ENCODE measurements around the gene LOC128125822.
"Not testable (repeated sequence)": the region's sequence is repeated elsewhere in the genome, so short reads cannot be mapped to it uniquely, and the experiment has no call there.

Gene LOC128125822

GRCh38 chr6:63584125-63584514 lies 11.8 kb downstream of the LOC128125822 start:
- H3K27ac ChIP-seq (ENCODE audit: low read length) = no peak overlapping the region

DNA sequence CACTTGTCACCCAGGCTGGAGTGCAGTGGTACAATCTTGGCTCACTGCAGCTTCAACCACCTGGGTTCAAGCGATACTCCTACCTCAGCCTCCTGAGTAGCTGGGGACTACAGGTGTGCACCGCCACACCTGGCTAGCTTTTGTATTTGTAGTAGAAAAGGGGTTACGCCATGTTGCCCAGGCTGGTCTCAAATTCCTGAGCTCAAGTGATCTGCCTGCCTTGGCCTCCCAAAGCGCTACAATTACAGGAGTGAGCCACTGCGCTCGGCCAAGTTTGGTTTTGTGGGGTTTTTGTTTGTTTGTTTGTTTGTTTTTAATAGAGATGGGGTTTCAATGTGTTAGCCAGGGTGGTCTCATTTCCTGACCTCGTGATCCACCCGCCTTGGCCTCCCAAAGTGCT lies 12.3 kb downstream of the LOC128125822 start:
- H3K79me2 ChIP-seq (replicated peaks; ENCODE audit: insufficient read depth, low read length) = peaks cover 8% of the 10 kb centered on the region
- H3K27me3 ChIP-seq (ENCODE audit: insufficient read depth, low read depth, low read length) = no peaks in the 10 kb centered on the region
- H3K4me2 ChIP-seq (ENCODE audit: low read length) = no peak overlapping the region
- no peak overlapping the region for H3K4me3 ChIP-seq (ENCODE audit: low read length)
- no peaks in the 10 kb centered on the region for H3F3A ChIP-seq (ENCODE audit: insufficient read depth, low read length, poor library complexity, severe bottlenecking)
- H3K27ac ChIP-seq (ENCODE audit: low read length) = no peak overlapping the region
- H2AFZ ChIP-seq (ENCODE audit: low read depth, low read length) = no peak overlapping the region
- H4K20me1 ChIP-seq (ENCODE audit: insufficient read depth) = no peaks in the 10 kb centered on the region
- H3K9ac ChIP-seq (ENCODE audit: low read length) = no peak overlapping the region
- H3K36me3 ChIP-seq (ENCODE audit: insufficient read depth, low read length) = peaks cover 24% of the 10 kb centered on the region
- no peaks in the 10 kb centered on the region for H3K9me3 ChIP-seq (ENCODE audit: low read length)
- H3K9me2 ChIP-seq (ENCODE audit: insufficient read depth, low read length) = no peaks in the 10 kb centered on the region
- TF ChIP-seq EP300 (conservative IDR thresholded peaks at IDR 0.05; ENCODE audit: poor library complexity, severe bottlenecking) (no peak), POLR2AphosphoS5 (IDR thresholded peaks at IDR 0.05) (no peak), SMC3 (conservative IDR thresholded peaks at IDR 0.05; ENCODE audit: poor library complexity) (no peak), RAD21 (conservative IDR thresholded peaks at IDR 0.05) (no peak), TAF1 (IDR thresholded peaks at IDR 0.05; ENCODE audit: low read depth) (no peak), MXI1 (conservative IDR thresholded peaks at IDR 0.05; ENCODE audit: poor library complexity, severe bottlenecking) (no peak), EZH2 (IDR thresholded peaks at IDR 0.05; ENCODE audit: borderline replicate concordance, insufficient read depth, low read length, poor library complexity, severe bottlenecking) (no peak)
- TF ChIP-seq, protein P1, sequence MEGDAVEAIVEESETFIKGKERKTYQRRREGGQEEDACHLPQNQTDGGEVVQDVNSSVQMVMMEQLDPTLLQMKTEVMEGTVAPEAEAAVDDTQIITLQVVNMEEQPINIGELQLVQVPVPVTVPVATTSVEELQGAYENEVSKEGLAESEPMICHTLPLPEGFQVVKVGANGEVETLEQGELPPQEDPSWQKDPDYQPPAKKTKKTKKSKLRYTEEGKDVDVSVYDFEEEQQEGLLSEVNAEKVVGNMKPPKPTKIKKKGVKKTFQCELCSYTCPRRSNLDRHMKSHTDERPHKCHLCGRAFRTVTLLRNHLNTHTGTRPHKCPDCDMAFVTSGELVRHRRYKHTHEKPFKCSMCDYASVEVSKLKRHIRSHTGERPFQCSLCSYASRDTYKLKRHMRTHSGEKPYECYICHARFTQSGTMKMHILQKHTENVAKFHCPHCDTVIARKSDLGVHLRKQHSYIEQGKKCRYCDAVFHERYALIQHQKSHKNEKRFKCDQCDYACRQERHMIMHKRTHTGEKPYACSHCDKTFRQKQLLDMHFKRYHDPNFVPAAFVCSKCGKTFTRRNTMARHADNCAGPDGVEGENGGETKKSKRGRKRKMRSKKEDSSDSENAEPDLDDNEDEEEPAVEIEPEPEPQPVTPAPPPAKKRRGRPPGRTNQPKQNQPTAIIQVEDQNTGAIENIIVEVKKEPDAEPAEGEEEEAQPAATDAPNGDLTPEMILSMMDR (IDR thresholded peaks at IDR 0.05; ENCODE audit: poor library complexity, severe bottlenecking) = no peak
- TF ChIP-seq, protein P2, sequence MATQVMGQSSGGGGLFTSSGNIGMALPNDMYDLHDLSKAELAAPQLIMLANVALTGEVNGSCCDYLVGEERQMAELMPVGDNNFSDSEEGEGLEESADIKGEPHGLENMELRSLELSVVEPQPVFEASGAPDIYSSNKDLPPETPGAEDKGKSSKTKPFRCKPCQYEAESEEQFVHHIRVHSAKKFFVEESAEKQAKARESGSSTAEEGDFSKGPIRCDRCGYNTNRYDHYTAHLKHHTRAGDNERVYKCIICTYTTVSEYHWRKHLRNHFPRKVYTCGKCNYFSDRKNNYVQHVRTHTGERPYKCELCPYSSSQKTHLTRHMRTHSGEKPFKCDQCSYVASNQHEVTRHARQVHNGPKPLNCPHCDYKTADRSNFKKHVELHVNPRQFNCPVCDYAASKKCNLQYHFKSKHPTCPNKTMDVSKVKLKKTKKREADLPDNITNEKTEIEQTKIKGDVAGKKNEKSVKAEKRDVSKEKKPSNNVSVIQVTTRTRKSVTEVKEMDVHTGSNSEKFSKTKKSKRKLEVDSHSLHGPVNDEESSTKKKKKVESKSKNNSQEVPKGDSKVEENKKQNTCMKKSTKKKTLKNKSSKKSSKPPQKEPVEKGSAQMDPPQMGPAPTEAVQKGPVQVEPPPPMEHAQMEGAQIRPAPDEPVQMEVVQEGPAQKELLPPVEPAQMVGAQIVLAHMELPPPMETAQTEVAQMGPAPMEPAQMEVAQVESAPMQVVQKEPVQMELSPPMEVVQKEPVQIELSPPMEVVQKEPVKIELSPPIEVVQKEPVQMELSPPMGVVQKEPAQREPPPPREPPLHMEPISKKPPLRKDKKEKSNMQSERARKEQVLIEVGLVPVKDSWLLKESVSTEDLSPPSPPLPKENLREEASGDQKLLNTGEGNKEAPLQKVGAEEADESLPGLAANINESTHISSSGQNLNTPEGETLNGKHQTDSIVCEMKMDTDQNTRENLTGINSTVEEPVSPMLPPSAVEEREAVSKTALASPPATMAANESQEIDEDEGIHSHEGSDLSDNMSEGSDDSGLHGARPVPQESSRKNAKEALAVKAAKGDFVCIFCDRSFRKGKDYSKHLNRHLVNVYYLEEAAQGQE (IDR thresholded peaks at IDR 0.05; ENCODE audit: borderline replicate concordance) = no peak

More at GRCh38 chr6:63584125-63584514, 11.8 kb downstream of the LOC128125822 start:
- Histone ChIP-seq H3K36me3 (ENCODE audit: insufficient read depth, low read length) (peaks cover 29% of the 10 kb centered on the region), H3K9me3 (ENCODE audit: low read length) (no peaks in the 10 kb centered on the region), H2AFZ (ENCODE audit: low read depth, low read length) (no peak overlapping the region), H3K4me2 (ENCODE audit: low read length) (no peak overlapping the region), H3K9ac (ENCODE audit: low read length) (no peak overlapping the region), H3K27me3 (ENCODE audit: insufficient read depth, low read depth, low read length) (no peaks in the 10 kb centered on the region), H4K20me1 (ENCODE audit: insufficient read depth) (no peaks in the 10 kb centered on the region), H3K4me3 (ENCODE audit: low read length) (no peak overlapping the region), H3K79me2 (replicated peaks; ENCODE audit: insufficient read depth, low read length) (peaks cover 8% of the 10 kb centered on the region), H3F3A (ENCODE audit: insufficient read depth, low read length, poor library complexity, severe bottlenecking) (no peaks in the 10 kb centered on the region), H3K9me2 (ENCODE audit: insufficient read depth, low read length) (no peaks in the 10 kb centered on the region)
- TF ChIP-seq, protein P2 (IDR thresholded peaks at IDR 0.05; ENCODE audit: borderline replicate concordance) = no peak
- no peak for TF ChIP-seq EZH2 (IDR thresholded peaks at IDR 0.05; ENCODE audit: borderline replicate concordance, insufficient read depth, low read length, poor library complexity, severe bottlenecking)
- TF ChIP-seq RAD21 (conservative IDR thresholded peaks at IDR 0.05) = no peak
- TF ChIP-seq SMC3 (conservative IDR thresholded peaks at IDR 0.05; ENCODE audit: poor library complexity) = no peak
- TF ChIP-seq EP300 (conservative IDR thresholded peaks at IDR 0.05; ENCODE audit: poor library complexity, severe bottlenecking) = no peak

- peaks cover 17% of the 10 kb centered on the region for H3K36me3 ChIP-seq (ENCODE audit: insufficient read depth, low read length)
- not testable (repeated sequence) for H3K9ac ChIP-seq (ENCODE audit: low read length); H3K27me3 ChIP-seq (ENCODE audit: insufficient read depth, low read depth, low read length); H4K20me1 ChIP-seq (ENCODE audit: insufficient read depth); H3K4me2 ChIP-seq (ENCODE audit: low read length); H3F3A ChIP-seq (ENCODE audit: insufficient read depth, low read length, poor library complexity, severe bottlenecking); H3K79me2 ChIP-seq (replicated peaks; ENCODE audit: insufficient read depth, low read length); H3K9me3 ChIP-seq (ENCODE audit: low read length); H3K27ac ChIP-seq (ENCODE audit: low read length); H3K9me2 ChIP-seq (ENCODE audit: insufficient read depth, low read length); H3K4me3 ChIP-seq (ENCODE audit: low read length); H2AFZ ChIP-seq (ENCODE audit: low read depth, low read length)
Measured at GRCh38 chr6:63585652-63586051, 13.4 kb downstream of the LOC128125822 start.

Measured in neural cell (in vitro differentiated cells).